ENCODE measurements around the gene TMEM145. TPM values are rescaled to one million over a fixed set of nuclear protein-coding genes. Genes with fewer than 3 reads are reported as not detected.

Gene TMEM145
- total RNA-seq, 4 donors from 2014 or later: not detected

DNA sequence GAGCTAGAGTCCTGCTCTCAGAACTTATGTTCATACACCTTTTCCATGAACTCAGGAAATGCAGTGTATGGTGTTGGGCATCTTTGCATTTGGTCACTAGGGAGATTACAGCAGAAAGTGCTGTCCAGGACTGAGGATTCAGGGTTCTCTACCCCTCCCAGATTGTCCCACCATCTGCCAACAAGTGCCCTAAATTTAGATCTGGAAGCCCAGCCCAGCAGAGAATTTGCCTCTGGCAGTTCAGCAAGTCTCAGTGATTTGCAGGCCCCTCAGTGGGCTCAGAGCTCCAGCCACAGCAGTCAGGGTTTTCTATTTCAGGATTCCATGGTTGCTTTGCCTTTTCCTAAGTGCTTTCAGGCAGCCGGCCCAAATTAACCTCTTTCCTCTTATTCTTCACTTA is 53.6 kb downstream of the TMEM145 start:
- TF ChIP-seq, protein P1, sequence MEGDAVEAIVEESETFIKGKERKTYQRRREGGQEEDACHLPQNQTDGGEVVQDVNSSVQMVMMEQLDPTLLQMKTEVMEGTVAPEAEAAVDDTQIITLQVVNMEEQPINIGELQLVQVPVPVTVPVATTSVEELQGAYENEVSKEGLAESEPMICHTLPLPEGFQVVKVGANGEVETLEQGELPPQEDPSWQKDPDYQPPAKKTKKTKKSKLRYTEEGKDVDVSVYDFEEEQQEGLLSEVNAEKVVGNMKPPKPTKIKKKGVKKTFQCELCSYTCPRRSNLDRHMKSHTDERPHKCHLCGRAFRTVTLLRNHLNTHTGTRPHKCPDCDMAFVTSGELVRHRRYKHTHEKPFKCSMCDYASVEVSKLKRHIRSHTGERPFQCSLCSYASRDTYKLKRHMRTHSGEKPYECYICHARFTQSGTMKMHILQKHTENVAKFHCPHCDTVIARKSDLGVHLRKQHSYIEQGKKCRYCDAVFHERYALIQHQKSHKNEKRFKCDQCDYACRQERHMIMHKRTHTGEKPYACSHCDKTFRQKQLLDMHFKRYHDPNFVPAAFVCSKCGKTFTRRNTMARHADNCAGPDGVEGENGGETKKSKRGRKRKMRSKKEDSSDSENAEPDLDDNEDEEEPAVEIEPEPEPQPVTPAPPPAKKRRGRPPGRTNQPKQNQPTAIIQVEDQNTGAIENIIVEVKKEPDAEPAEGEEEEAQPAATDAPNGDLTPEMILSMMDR (IDR thresholded peaks at IDR 0.05; ENCODE audit: low read depth): no peak

- TF ChIP-seq, protein P1 (IDR thresholded peaks at IDR 0.05; ENCODE audit: low read depth): no peak
Measured at GRCh38 chr19:42367929-42368328, 54.8 kb downstream of the TMEM145 start.

DNA sequence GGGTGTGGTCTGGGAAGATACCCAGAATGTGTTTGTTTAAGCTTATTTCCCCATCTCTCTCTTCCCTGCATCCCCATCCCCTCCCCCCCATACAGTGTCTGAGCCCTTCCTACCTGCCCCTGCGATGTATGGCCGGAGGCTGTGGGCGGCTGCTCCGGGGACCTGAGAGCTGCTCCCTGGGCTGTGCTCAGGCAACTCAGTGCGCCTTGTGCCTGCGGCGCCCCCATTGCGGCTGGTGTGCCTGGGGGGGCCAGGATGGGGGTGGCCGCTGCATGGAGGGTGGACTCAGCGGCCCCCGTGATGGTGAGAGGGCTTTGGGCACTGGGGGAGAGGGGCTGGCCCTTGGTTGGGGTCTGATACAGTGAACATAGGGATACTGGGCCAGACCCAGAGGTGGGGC is 55.3 kb downstream of the TMEM145 start:
- TF ChIP-seq, protein P1 (IDR thresholded peaks at IDR 0.05; ENCODE audit: low read depth): no peak

DNA sequence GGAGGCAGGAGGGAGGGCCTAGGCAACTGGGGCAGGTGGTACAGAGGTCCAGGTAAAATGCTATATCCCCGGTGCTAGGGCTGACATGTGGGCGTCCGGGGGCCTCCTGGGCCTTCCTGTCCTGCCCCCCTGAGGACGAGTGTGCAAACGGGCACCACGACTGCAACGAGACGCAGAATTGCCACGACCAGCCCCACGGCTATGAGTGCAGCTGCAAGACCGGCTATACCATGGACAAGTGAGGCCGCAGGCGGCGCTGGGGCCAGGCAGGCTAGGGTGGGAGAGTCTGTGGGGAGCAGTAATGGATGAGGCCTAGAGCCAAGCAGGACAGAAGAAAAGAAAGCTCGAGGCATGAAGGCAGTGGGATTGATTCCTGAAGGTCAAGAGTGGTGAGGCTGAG is 55.7 kb downstream of the TMEM145 start:
- TF ChIP-seq, protein P1 (IDR thresholded peaks at IDR 0.05; ENCODE audit: low read depth): no peak

DNA sequence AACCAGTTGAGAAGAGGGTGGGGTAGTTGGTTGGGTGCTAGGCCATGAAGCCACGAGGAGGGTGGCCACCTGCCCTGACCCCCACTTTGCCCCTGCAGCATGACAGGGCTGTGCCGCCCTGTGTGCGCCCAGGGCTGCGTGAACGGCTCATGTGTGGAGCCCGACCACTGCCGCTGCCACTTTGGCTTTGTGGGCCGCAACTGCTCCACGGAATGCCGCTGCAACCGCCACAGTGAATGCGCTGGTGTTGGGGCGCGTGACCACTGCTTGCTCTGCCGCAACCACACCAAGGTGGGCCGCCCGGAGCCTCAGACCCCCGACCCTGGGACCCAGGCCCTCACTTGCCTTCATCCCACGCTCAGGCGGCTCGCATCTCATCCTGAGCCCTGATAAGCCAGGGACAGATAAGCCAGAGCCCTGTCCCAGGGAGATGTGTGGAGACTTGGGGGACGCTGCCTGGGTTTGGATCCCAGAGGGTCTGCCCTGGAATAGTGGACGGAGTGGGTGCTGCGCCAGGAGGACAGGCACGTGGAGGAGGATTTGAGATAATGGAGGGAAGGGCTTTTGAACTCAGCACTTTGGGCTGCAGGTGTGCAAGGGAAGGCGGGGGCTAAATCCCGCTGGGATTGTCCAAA is 56.4 kb downstream of the TMEM145 start:
- TF ChIP-seq, protein P1 (IDR thresholded peaks at IDR 0.05; ENCODE audit: low read depth): no peak

DNA sequence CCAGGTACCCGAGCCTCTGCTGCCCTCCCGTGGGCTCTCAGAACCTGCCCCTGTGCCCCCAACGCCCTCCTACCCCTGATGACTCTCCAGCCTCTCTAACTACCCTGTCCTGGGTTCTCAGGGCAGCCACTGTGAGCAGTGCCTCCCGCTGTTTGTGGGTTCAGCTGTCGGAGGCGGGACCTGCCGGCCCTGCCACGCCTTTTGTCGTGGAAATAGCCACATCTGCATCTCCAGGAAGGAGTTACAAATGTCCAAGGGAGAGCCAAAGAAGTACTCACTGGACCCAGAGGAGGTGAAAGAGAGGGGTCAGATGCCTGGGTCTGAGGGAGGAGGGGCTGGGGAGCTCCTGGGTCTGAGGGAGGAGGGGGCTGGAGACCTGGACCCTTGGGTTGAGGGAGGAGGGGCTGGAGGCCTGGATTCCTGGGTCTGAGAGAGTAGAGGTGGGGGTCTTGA is 57.0 kb downstream of the TMEM145 start:
- TF ChIP-seq, protein P1 (IDR thresholded peaks at IDR 0.05; ENCODE audit: low read depth): no peak

- TF ChIP-seq, protein P1 (IDR thresholded peaks at IDR 0.05; ENCODE audit: low read depth): no peak
Measured at GRCh38 chr19:42370626-42371175, 57.6 kb downstream of the TMEM145 start.

Small RNA genes within 50 kb of the gene (small RNA-seq; reads per million reads assigned to genes)
- not detected for gene MIR8077

Other genes with a start within 250 kb of the TMEM145 start
- gene GRIK5, start 243.1 kb upstream of the TMEM145 start, total RNA-seq: under 1 TPM in 2 of 4 donors, not detected in 2; 0.22 to 0.33 TPM
- 10 to 100 TPM in 2 of 4 donors, 1 to 10 TPM in 2; 8.2 to 11.7 (median 9.9) TPM for gene ZNF574, start 237.1 kb upstream of the TMEM145 start, total RNA-seq
- gene POU2F2, start 180.9 kb upstream of the TMEM145 start, total RNA-seq: 1 to 10 TPM in 3 of 4 donors, under 1 TPM in 1; 0.85 to 2.4 (median 1.5) TPM
- 10 to 100 TPM; 17.1 to 34.5 (median 27.0) TPM for gene DEDD2, start 95.6 kb upstream of the TMEM145 start, total RNA-seq
- gene ZNF526, start 93.0 kb upstream of the TMEM145 start, total RNA-seq: 1 to 10 TPM; 3.9 to 9.8 (median 5.8) TPM
- gene GSK3A, start 70.7 kb upstream of the TMEM145 start, total RNA-seq: 10 to 100 TPM; 16.0 to 22.0 (median 17.1) TPM
- 10 to 100 TPM in 3 of 4 donors, 1 to 10 TPM in 1; 9.9 to 19.4 (median 14.0) TPM for gene ERF, start 58.2 kb upstream of the TMEM145 start, total RNA-seq
- gene CIC, start 44.1 kb upstream of the TMEM145 start, total RNA-seq: 10 to 100 TPM; 12.4 to 49.9 (median 14.9) TPM
- gene PRR19, start 11.2 kb upstream of the TMEM145 start, total RNA-seq: under 1 TPM in 1 of 4 donors, not detected in 3; 0.75 TPM
- gene PAFAH1B3, start 10.7 kb upstream of the TMEM145 start, total RNA-seq: 1 to 10 TPM; 2.1 to 9.3 (median 4.7) TPM
- 10 to 100 TPM; 11.9 to 58.8 (median 17.0) TPM for gene MEGF8, start 12.3 kb downstream of the TMEM145 start, total RNA-seq
- gene CNFN, start 77.0 kb downstream of the TMEM145 start, total RNA-seq: 1 to 10 TPM in 2 of 4 donors, not detected in 2; 3.4 to 7.3 TPM
- gene LIPE, start 114.1 kb downstream of the TMEM145 start, total RNA-seq: 1,000 to 10,000 TPM; 1,365 to 4,468 (median 1,601) TPM
- gene CXCL17, start 129.6 kb downstream of the TMEM145 start, total RNA-seq: not detected
- 1 to 10 TPM in 2 of 4 donors, under 1 TPM in 2; 0.22 to 6.0 (median 2.1) TPM for gene CEACAM1, start 215.2 kb downstream of the TMEM145 start, total RNA-seq

Data from subcutaneous adipose tissue (tissue), 4 donors.